ENCODE measurements around the gene CTDSP1.

GRCh38 chr2:218368150-218368528 lies 31.5 kb upstream of the CTDSP1 start:
- TF ChIP-seq POLR2A (IDR thresholded peaks at IDR 0.05) (no peak), CTCF (IDR thresholded peaks at IDR 0.05) (no peak)

Data from ovary (tissue), 3 donors.